ENCODE measurements around the gene KSR1. TPM values are rescaled to one million over a fixed set of nuclear protein-coding genes. Genes with fewer than 3 reads are reported as not detected.

Gene KSR1
- total and polyA plus RNA-seq, 2 of the 4 experiments (the other 2 are of a cell fraction), result 12.5 to 21.9 TPM

- peaks cover 95% of the 10 kb centered on the region for H4K20me1 ChIP-seq (ENCODE audit: insufficient read depth, low read length)
- whole genome bisulfite sequencing, 2 experiments (ENCODE audit: extremely low coverage in 2 of 2, insufficient read length in 1 of 2), result no CpG with 5 or more reads among the region's 3 CpGs
- H2AK9ac ChIP-seq (replicated peaks; ENCODE audit: low read depth, low read length, poor library complexity), result no peak overlapping the region
- intact Hi-C loops (cut with micrococcal nuclease), result no loop called here
- TF ChIP-seq, protein P1, sequence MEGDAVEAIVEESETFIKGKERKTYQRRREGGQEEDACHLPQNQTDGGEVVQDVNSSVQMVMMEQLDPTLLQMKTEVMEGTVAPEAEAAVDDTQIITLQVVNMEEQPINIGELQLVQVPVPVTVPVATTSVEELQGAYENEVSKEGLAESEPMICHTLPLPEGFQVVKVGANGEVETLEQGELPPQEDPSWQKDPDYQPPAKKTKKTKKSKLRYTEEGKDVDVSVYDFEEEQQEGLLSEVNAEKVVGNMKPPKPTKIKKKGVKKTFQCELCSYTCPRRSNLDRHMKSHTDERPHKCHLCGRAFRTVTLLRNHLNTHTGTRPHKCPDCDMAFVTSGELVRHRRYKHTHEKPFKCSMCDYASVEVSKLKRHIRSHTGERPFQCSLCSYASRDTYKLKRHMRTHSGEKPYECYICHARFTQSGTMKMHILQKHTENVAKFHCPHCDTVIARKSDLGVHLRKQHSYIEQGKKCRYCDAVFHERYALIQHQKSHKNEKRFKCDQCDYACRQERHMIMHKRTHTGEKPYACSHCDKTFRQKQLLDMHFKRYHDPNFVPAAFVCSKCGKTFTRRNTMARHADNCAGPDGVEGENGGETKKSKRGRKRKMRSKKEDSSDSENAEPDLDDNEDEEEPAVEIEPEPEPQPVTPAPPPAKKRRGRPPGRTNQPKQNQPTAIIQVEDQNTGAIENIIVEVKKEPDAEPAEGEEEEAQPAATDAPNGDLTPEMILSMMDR (conservative IDR thresholded peaks at IDR 0.05; ENCODE audit: low read depth, low read length), result no peak
- no peak for TF ChIP-seq RCOR1 (IDR thresholded peaks at IDR 0.05; ENCODE audit: insufficient replicate concordance, low read length)
- TF ChIP-seq, protein P2, sequence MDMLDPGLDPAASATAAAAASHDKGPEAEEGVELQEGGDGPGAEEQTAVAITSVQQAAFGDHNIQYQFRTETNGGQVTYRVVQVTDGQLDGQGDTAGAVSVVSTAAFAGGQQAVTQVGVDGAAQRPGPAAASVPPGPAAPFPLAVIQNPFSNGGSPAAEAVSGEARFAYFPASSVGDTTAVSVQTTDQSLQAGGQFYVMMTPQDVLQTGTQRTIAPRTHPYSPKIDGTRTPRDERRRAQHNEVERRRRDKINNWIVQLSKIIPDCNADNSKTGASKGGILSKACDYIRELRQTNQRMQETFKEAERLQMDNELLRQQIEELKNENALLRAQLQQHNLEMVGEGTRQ (IDR thresholded peaks at IDR 0.05; ENCODE audit: low read depth, low read length), result no peak
- TF ChIP-seq, protein P3, sequence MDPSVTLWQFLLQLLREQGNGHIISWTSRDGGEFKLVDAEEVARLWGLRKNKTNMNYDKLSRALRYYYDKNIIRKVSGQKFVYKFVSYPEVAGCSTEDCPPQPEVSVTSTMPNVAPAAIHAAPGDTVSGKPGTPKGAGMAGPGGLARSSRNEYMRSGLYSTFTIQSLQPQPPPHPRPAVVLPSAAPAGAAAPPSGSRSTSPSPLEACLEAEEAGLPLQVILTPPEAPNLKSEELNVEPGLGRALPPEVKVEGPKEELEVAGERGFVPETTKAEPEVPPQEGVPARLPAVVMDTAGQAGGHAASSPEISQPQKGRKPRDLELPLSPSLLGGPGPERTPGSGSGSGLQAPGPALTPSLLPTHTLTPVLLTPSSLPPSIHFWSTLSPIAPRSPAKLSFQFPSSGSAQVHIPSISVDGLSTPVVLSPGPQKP (IDR thresholded peaks at IDR 0.05; ENCODE audit: borderline replicate concordance, low read depth, low read length), result no peak
- TF ChIP-seq POLR2A (IDR thresholded peaks at IDR 0.05; ENCODE audit: low read depth, low read length), result no peak
- TF ChIP-seq NFE2L2 (IDR thresholded peaks at IDR 0.05; ENCODE audit: low read depth, low read length), result no peak
- no peak for TF ChIP-seq FOS (IDR thresholded peaks at IDR 0.05; ENCODE audit: low read depth, low read length)
- TF ChIP-seq MAZ (IDR thresholded peaks at IDR 0.05; ENCODE audit: borderline replicate concordance, low read depth, low read length), result no peak
- TF ChIP-seq CEBPB (IDR thresholded peaks at IDR 0.05; ENCODE audit: low read depth, low read length), result no peak
- no peak for TF ChIP-seq CHD1 (IDR thresholded peaks at IDR 0.05; ENCODE audit: low read depth, low read length)
- no peak for TF ChIP-seq MXI1 (IDR thresholded peaks at IDR 0.05; ENCODE audit: borderline replicate concordance, low read depth, low read length)
- no peak for TF ChIP-seq MAFK (IDR thresholded peaks at IDR 0.05; ENCODE audit: low read depth, low read length)
- dilution Hi-C loops (cut with HindIII; ENCODE audit: low sequenced_read_pairs, unreplicated experiment), result no loop called here
- BruUV-seq (replicated peaks), result no TSS peak
- peaks cover 8% of the 10 kb centered on the region; the same call in 1 of the 2 replicates for H3K36me3 ChIP-seq (ENCODE audit: control insufficient read depth, insufficient read depth, low read length)
- ATAC-seq (ENCODE audit: low read depth) (no peak), DNase-seq (no peak)
- no peak overlapping the region for H3K27ac ChIP-seq (ENCODE audit: insufficient read depth, low read length)
- in situ Hi-C loops (cut with MboI; ENCODE audit: low sequenced_read_pairs), result no loop called here
- no peak overlapping the region for H3K18ac ChIP-seq (ENCODE audit: low read depth, low read length)
- H3K4me1 ChIP-seq (ENCODE audit: control insufficient read depth, insufficient read depth, low read length), result peaks cover 34% of the 10 kb centered on the region
- H3K4me2 ChIP-seq (ENCODE audit: low read depth, low read length), result no peak overlapping the region
- no peak overlapping the region for H3K56ac ChIP-seq (ENCODE audit: extremely low read depth, insufficient read depth, low read length)
- H3K9me3 ChIP-seq (ENCODE audit: control insufficient read depth, insufficient read depth, low read length), result no peaks in the 10 kb centered on the region
- H4K5ac ChIP-seq (ENCODE audit: low read depth, low read length), result no peak overlapping the region
- no peak overlapping the region for H2BK20ac ChIP-seq (ENCODE audit: low read depth, low read length)
- H2AK5ac ChIP-seq (ENCODE audit: low read depth, low read length), result no peak overlapping the region
- H4K91ac ChIP-seq (ENCODE audit: insufficient read depth, low read depth, low read length), result no peak overlapping the region
- H3K9me1 ChIP-seq (ENCODE audit: insufficient read depth, low read length), result peaks cover 23% of the 10 kb centered on the region
- H3K9ac ChIP-seq (ENCODE audit: low read depth, low read length), result no peak overlapping the region
- CTCF ChIA-PET, result no interaction called here
- no peaks in the 10 kb centered on the region for H3K27me3 ChIP-seq (ENCODE audit: control insufficient read depth, insufficient read depth, low read length)
- H3K79me1 ChIP-seq (ENCODE audit: low read depth in 1 of 2, low read length in 2 of 2), result peaks cover 40 to 92% of the 10 kb centered on the region in 2 experiments
- no peak overlapping the region for H3K4ac ChIP-seq (ENCODE audit: low read depth, low read length)
- no peak overlapping the region for H4K8ac ChIP-seq (ENCODE audit: low read depth in 2 of 2, low read length in 2 of 2)
- H2AFZ ChIP-seq (replicated peaks; ENCODE audit: low read length, poor library complexity), result no peak overlapping the region
- H2BK120ac ChIP-seq (ENCODE audit: low read depth, low read length), result no peak overlapping the region
- no peak overlapping the region for H2BK5ac ChIP-seq (ENCODE audit: low read depth, low read length, poor library complexity, severe bottlenecking)
- POLR2A ChIA-PET (ENCODE audit: unreplicated experiment), result no interaction called here
- no peak overlapping the region for H3K23ac ChIP-seq (ENCODE audit: low read depth, low read length)
- H3K14ac ChIP-seq (replicated peaks; ENCODE audit: low read depth, low read length), result no peak overlapping the region
- H3K4me3 ChIP-seq (ENCODE audit: insufficient read depth, low read depth, low read length), result no peak overlapping the region
- no peak overlapping the region for H2BK15ac ChIP-seq (ENCODE audit: low read depth, low read length)
These were observed 6.5 kb downstream of the KSR1 start for GRCh38 chr17:27462714-27463113.
